Stimulated activated CD4-positive, alpha-beta T cell treated with anti-CD3 and anti-CD28 coated beads, Interleukin-15, amount 100 ng/mL, for 1 hour (primary cell): Measurements from ENCODE around the gene TFR2.

Experiments
- DNase-seq, 2 donors: peaks; one replicate each; pipeline ENCODE4 v3.0.0-alpha.2; 2020; ENCODE audit warnings: low read depth in 1 of 2, low spot score in 1 of 2

The TFR2 gene

GRCh38 chr7:100588438-100588837 lies 52.9 kb downstream of the TFR2 start:
- no peak for DNase-seq

GRCh38 chr7:100586266-100587025 lies 54.9 kb downstream of the TFR2 start, which contains the start of gene FBXO24:
Gene FBXO24, plus strand, starts transcription at chr7:100586328. Its CDS starts 298 bp downstream, at chr7:100586626.
- peak; percentile 96 to 98 for DNase-seq

GRCh38 chr7:100585511-100586265 lies 55.7 kb downstream of the TFR2 start, which contains the start of gene LRCH4:
Gene LRCH4, minus strand, starts transcription at chr7:100586129. Its CDS starts 29 bp downstream, at chr7:100586100.
- DNase-seq, result peak; percentile 45

GRCh38 chr7:100584683-100585510 lies 56.5 kb downstream of the TFR2 start:
- DNase-seq, result no peak

GRCh38 chr7:100584054-100584682 lies 57.2 kb downstream of the TFR2 start:
- no peak for DNase-seq

- peak; percentile 34 to 46 for DNase-seq
Observed at GRCh38 chr7:100583132-100584053, 58.0 kb downstream of the TFR2 start.

GRCh38 chr7:100582650-100583049 lies 58.7 kb downstream of the TFR2 start:
- DNase-seq, result no peak

- no peak for DNase-seq
Observed at GRCh38 chr7:100582041-100582579, 59.2 kb downstream of the TFR2 start.

GRCh38 chr7:100580466-100581283 lies 60.7 kb downstream of the TFR2 start:
- no peak for DNase-seq

GRCh38 chr7:100578246-100579183 lies 62.8 kb downstream of the TFR2 start:
- no peak for DNase-seq

- no peak for DNase-seq
Observed at GRCh38 chr7:100577507-100577906, 63.8 kb downstream of the TFR2 start.

- no peak for DNase-seq
Observed at GRCh38 chr7:100577103-100577502, 64.2 kb downstream of the TFR2 start.

- no peak for DNase-seq
Observed at GRCh38 chr7:100576384-100576993, 64.9 kb downstream of the TFR2 start.

- no peak for DNase-seq
Observed at GRCh38 chr7:100575746-100576383, 65.5 kb downstream of the TFR2 start.

- no peak for DNase-seq
Observed at GRCh38 chr7:100575206-100575631, 66.1 kb downstream of the TFR2 start.

- DNase-seq, result no peak
Observed at GRCh38 chr7:100574362-100575205, 66.8 kb downstream of the TFR2 start.
